Kidney (tissue), 14 donors: Measurements from ENCODE around the gene JAZF1. TPM values are rescaled to one million over a fixed set of nuclear protein-coding genes. Genes with fewer than 3 reads are reported as not detected.

ENCODE experiments used
- DNase-seq, 5 donors: peaks; one replicate each; pipeline ENCODE4 v3.0.0-alpha.2; 2013 to 2020
- FAIRE-seq: peaks from 2 replicates; lab custom pipeline; 2012; peaks lifted over from hg19 to GRCh38; lab: Jason Lieb, UNC
- H3K27ac ChIP-seq, 2 donors: one replicate each; pipeline ENCODE4 v1.7.0; 2013; ENCODE audit warnings: low read depth in 2 of 2, low read length in 2 of 2, inconsistent platforms in 1 of 2
- H3K27me3 ChIP-seq: one replicate; pipeline ENCODE4 v1.7.1; 2013; ENCODE audit warnings: low read length, inconsistent platforms; ENCODE audit not compliant: control insufficient read depth, insufficient read depth
- H3K36me3 ChIP-seq, 3 donors: one replicate each; pipeline versions ENCODE4 v1.7.0 to v1.7.1; 2013; ENCODE audit warnings: low read length in 3 of 3, control low read depth in 1 of 3, inconsistent platforms in 1 of 3; ENCODE audit not compliant: insufficient read depth in 3 of 3, control insufficient read depth in 2 of 3
- H3K4me1 ChIP-seq, 3 donors: one replicate each; pipeline versions ENCODE4 v1.7.0 to v1.7.1; 2013; ENCODE audit warnings: low read length in 3 of 3, inconsistent platforms in 1 of 3, low read depth in 1 of 3; ENCODE audit not compliant: control insufficient read depth in 2 of 3, insufficient read depth in 2 of 3
- H3K4me3 ChIP-seq, 3 donors: one replicate each; pipeline versions ENCODE4 v1.7.0 to v1.8.1; 2013; ENCODE audit warnings: low read length in 3 of 3, control low read depth in 1 of 3, inconsistent platforms in 1 of 3
- H3K9ac ChIP-seq, 3 donors: one replicate each; pipeline versions ENCODE4 v1.7.0 to v1.7.1; 2013; ENCODE audit warnings: low read length in 3 of 3, control low read depth in 1 of 3, inconsistent platforms in 1 of 3
- H3K9me3 ChIP-seq, 3 donors: one replicate each; pipeline versions ENCODE4 v1.7.0 to v1.7.1; 2013; ENCODE audit warnings: low read length in 3 of 3, control low read depth in 1 of 3, inconsistent platforms in 1 of 3; ENCODE audit not compliant: control insufficient read depth in 2 of 3, insufficient read depth in 1 of 3
- intact Hi-C: fragments of 100-400 bp; cut with DNase I; formaldehyde crosslinking; loops from one replicate; pipeline ENCODE4 v1.11.1; 2022
- polyA plus RNA-seq: library from polyadenylated mRNA; stranded (reverse); fragments of 350-450 nt; fragmentation: Illumina TruSeq; extraction: RNeasy Lipid Tissue Mini Kit (QIAGEN cat#74804); gene quantifications from one replicate; pipeline ENCODE4 v1.2.3, GENCODE V29; 2014; ENCODE audit warnings: low read depth, low replicate concordance; ENCODE audit not compliant: insufficient read depth
- total RNA-seq: library from RNA; stranded (reverse); fragmentation: NEBNext Ultra II Directional; extraction: Animal tissue kit (Norgen Biotek cat#: 25700); gene quantifications from one replicate; pipeline ENCODE4 v1.2.1, GENCODE V29; 2021
- TF ChIP-seq, protein P1 (sequence below): IDR thresholded peaks from 3 replicates; pipeline ENCODE4 v1.5.1; 2012; ENCODE audit warnings: mild to moderate bottlenecking, moderate library complexity, borderline replicate concordance; ENCODE audit not compliant: insufficient read depth; ENCODE audit errors: extremely low read depth
- donor health status: control.
- donor health status: control.
- donor health status: control.
- donor health status: control.
- donor health status: control.
- donor health status: DM: yes; HTN: yes; CAD: no.
- donor health status: Normal renal cell carcinoma (clear cell type).

The JAZF1 gene
- total and polyA plus RNA-seq, 2 donors from 2014 or later, result 5.7 to 13.1 TPM

DNA sequence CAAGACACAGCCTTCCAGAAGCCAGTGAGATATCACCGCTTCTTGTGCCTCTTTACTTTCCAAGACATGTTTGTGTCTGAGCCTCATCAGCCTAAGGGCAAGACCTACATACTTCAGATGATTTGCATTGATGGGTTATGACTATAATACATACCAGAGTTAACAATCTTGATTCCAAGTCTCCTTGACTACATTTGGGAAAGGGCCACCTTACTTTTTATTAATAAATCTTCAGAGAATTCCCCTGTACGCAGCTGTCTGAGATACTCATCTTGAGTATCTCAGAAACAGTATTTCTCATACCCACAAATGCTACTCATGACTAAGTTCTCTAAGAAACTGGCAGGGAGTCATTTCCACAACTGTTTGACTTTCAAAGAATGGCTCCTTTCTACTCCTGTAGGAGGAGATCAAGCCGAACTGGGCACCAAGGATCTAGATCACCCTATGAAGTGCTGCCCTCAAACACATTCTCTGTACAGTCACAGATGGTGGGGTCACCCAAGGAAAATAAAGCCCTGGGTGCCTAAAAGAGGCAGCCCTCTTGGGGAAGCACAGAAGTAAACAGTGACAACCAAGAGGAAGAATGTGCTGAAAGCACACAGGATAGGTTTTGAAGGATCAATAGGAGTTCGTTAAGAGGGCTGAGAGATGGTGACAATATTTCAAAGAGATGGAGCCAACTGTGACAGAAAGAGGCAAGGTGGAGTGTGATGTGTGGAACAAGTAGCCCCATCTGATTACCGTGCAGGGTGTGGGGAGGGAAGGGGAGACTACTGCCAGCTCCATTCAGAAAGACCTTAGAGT is 138.9 kb downstream of the JAZF1 start:
- no peaks in the 10 kb centered on the region for H3K9me3 ChIP-seq
- intact Hi-C loops, result no loop called here
- no peak overlapping the region for H3K4me3 ChIP-seq
- H3K27ac ChIP-seq, result no peak overlapping the region
- no peak for FAIRE-seq
- H3K27me3 ChIP-seq, result no peaks in the 10 kb centered on the region
- H3K36me3 ChIP-seq, result no peaks in the 10 kb centered on the region
- TF ChIP-seq, protein P1, sequence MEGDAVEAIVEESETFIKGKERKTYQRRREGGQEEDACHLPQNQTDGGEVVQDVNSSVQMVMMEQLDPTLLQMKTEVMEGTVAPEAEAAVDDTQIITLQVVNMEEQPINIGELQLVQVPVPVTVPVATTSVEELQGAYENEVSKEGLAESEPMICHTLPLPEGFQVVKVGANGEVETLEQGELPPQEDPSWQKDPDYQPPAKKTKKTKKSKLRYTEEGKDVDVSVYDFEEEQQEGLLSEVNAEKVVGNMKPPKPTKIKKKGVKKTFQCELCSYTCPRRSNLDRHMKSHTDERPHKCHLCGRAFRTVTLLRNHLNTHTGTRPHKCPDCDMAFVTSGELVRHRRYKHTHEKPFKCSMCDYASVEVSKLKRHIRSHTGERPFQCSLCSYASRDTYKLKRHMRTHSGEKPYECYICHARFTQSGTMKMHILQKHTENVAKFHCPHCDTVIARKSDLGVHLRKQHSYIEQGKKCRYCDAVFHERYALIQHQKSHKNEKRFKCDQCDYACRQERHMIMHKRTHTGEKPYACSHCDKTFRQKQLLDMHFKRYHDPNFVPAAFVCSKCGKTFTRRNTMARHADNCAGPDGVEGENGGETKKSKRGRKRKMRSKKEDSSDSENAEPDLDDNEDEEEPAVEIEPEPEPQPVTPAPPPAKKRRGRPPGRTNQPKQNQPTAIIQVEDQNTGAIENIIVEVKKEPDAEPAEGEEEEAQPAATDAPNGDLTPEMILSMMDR, result no peak
- DNase-seq, result no peak
- H3K4me1 ChIP-seq, result no peaks in the 10 kb centered on the region
- no peak overlapping the region for H3K9ac ChIP-seq

DNA sequence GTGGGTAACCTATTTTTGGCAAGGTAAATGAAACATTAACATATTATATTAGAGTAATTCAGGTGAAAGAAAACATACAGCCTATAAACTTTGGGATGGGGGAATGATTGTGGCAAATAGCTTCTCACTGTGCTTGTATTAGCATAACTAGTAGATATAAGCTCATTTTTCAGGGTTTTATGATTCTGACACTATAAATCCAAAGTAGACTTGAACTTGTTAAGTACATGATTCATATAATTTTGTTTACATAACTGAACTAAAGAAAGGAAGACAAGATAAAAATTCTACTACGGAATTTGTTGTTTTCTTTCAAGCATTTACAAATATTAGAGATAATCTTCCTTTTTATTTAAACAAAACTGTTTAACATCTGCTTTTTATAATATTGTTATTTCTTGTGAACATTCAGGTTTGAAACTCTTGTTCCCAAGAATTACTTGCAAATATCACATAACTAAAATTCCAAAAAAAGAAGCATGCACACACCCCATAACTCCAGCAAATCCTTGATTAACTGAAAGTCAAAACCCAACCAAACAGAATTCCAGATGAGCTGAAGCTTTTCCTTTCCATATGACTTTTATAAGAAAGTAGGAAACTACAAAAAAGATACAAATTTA is 142.3 kb downstream of the JAZF1 start:
- DNase-seq, result no peak
- Histone ChIP-seq H3K4me3 (no peak overlapping the region), H3K9me3 (no peaks in the 10 kb centered on the region), H3K27me3 (no peaks in the 10 kb centered on the region), H3K36me3 (no peaks in the 10 kb centered on the region), H3K27ac (no peak overlapping the region), H3K9ac (no peak overlapping the region), H3K4me1 (no peaks in the 10 kb centered on the region)
- TF ChIP-seq, protein P1, result no peak
- intact Hi-C loops, result no loop called here
- FAIRE-seq, result no peak

DNA sequence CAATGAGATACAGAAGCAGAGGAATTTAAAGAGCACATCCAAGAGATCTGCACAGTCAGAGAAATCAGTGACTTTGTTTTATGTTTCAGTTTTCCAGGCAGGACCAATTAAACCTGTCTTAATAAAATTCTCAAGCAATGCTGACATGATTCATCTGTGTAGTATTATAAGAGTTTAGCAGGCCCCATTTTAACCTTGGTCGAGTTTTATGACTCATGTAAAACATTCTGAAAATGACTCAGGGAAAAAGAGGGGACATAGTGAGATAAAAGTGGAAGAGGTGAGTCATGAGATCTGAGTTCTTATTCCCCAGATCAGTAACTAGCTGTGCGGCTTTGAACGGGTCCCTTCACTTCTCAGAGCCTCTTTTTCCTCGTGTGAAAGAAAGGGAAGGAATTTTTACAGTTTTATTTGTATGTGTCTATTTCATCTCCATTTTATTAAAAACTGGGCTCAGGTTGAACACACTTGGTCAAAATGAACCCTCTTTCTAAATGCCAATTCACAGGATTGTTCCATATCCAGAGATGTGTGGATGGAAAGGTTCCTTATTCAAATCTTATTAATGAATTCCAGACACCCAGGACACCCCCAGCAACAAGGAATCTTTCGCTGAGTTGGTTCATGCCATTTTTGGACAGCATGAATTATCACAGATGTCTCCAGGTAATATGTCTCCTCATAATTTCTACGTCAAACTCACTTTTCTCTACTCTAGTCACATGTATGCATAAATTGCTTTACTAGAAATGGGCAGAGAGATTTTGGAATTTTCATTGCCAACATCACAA is 143.2 kb downstream of the JAZF1 start:
- H3K4me1 ChIP-seq, result no peaks in the 10 kb centered on the region

More for the DNA sequence above, 143.2 kb downstream of the JAZF1 start:
- no peak overlapping the region for H3K9ac ChIP-seq
- H3K36me3 ChIP-seq, result no peaks in the 10 kb centered on the region
- H3K9me3 ChIP-seq, result no peaks in the 10 kb centered on the region
- no peak for FAIRE-seq
- H3K27ac ChIP-seq, result no peak overlapping the region
- no peak overlapping the region for H3K4me3 ChIP-seq
- H3K27me3 ChIP-seq, result no peaks in the 10 kb centered on the region
- intact Hi-C loops, result no loop called here
- TF ChIP-seq, protein P1, result no peak
- DNase-seq, result peak in 2 of 5 donors; percentile 33 to 53
